ENCODE results near the gene CDH23.

- TF ChIP-seq EP300 (IDR thresholded peaks at IDR 0.05; ENCODE audit: low read depth) (no peak), CTCF (IDR thresholded peaks at IDR 0.05) (no peak), POLR2AphosphoS5 (IDR thresholded peaks at IDR 0.05) (no peak)
Observed at GRCh38 chr10:71704816-71705215, 308.1 kb downstream of the CDH23 start.

All from transverse colon (tissue), 4 donors.